K562 (cell line): ENCODE results near the gene PRKCB. TPM values are rescaled to one million over a fixed set of nuclear protein-coding genes. Genes with fewer than 3 reads are reported as not detected.

Experiments used
- ATAC-seq: fragments of 200-7000 bp; cut with Tn5 transposase; 3 replicates; pipeline ENCODE4 v1.9.1; 2020; ENCODE audit warnings: moderate library complexity
- BruUV-seq: library from RNA; stranded (reverse); fragments of 400-500 nt; replicated peaks from 2 replicates; lab custom pipeline; 2021; lab: Mats Ljungman, UMichigan
- CTCF ChIA-PET: fragments of 300-600 bp; formaldehyde crosslinking; extraction: SDS; loops from one replicate; lab custom pipeline; 2021; ENCODE audit warnings: low intra/inter-chr PET ratio; lab: Yijun Ruan, JAX
- POLR2A ChIA-PET: fragments of 300-600, 350-650 bp; sonication (Branson Sonifier 250); formaldehyde crosslinking; extraction: SDS; loops from one replicate; lab custom pipeline; 2021; ENCODE audit warnings: antibody characterized with exemption, inconsistent platforms; lab: Yijun Ruan, JAX
- DNase-seq, 4 experiments: peaks; one replicate each; pipeline versions ENCODE4 v3.0.0 to v3.0.0-alpha.2; 2011 to 2018; ENCODE audit warnings: low spot score in 3 of 4, mixed read lengths in 3 of 4; ENCODE audit errors: extremely low read depth in 1 of 4
- FAIRE-seq: peaks from 2 replicates; lab custom pipeline; 2011; peaks lifted over from hg19 to GRCh38; lab: Jason Lieb, UNC
- H2AFZ ChIP-seq: 2 replicates; pipeline ENCODE4 v1.6.0; 2011; ENCODE audit warnings: low read depth, low read length, control low read depth, inconsistent platforms
- H3K27ac ChIP-seq: fragments of 200-600 bp; 3 replicates; pipeline ENCODE4 v1.8.0; 2011; ENCODE audit warnings: low read depth, mild to moderate bottlenecking, control low read depth, inconsistent platforms, low read length, moderate library complexity, mixed read lengths; ENCODE audit errors: extremely low read depth
- H3K27me3 ChIP-seq, 2 experiments: fragments of 300-600 bp in 1 of 2; 2 replicates in 1 of 2; 3 replicates in 1 of 2; pipeline versions ENCODE4 v1.6.0 to v1.8.0; 2011; ENCODE audit warnings: inconsistent platforms in 2 of 2, low read length in 2 of 2, mild to moderate bottlenecking in 1 of 2, mixed read lengths in 1 of 2, moderate library complexity in 1 of 2; ENCODE audit not compliant: control insufficient read depth in 2 of 2, insufficient read depth in 2 of 2
- H3K36me3 ChIP-seq: fragments of 300-600 bp; 3 replicates; pipeline ENCODE4 v1.8.0; 2011; ENCODE audit warnings: mild to moderate bottlenecking, low read length, inconsistent platforms; ENCODE audit not compliant: control insufficient read depth, insufficient read depth
- H3K4me1 ChIP-seq, 2 experiments: fragments of 200-600 bp in 1 of 2; replicated peaks in 1 of 2; 2 replicates in 1 of 2; 3 replicates in 1 of 2; pipeline versions ENCODE4 v1.5.1 to v1.8.0; 2011; ENCODE audit warnings: inconsistent platforms in 2 of 2, low read length in 2 of 2, mild to moderate bottlenecking in 1 of 2, mixed read lengths in 1 of 2, moderate library complexity in 1 of 2; ENCODE audit not compliant: control insufficient read depth in 2 of 2, insufficient read depth in 2 of 2
- H3K4me2 ChIP-seq: 2 replicates; pipeline ENCODE4 v1.6.1; 2011; ENCODE audit warnings: low read length, control low read depth, inconsistent platforms, mixed read lengths; ENCODE audit not compliant: insufficient read depth
- H3K4me3 ChIP-seq: fragments of 200-600 bp; sonication (generic), shearing (Covaris generic); 2 replicates; pipeline ENCODE4 v1.5.1; 2016; ENCODE audit warnings: control low read depth, inconsistent platforms
- H3K79me2 ChIP-seq: fragments of 200-600 bp; 3 replicates; pipeline ENCODE4 v1.8.0; 2011; ENCODE audit warnings: low read length, inconsistent platforms; ENCODE audit not compliant: control insufficient read depth, insufficient read depth
- H3K9ac ChIP-seq, 2 experiments: 2 replicates each; pipeline versions ENCODE4 v1.6.0 to v1.6.1; 2011; ENCODE audit warnings: low read depth in 2 of 2, low read length in 2 of 2, control low read depth in 1 of 2, inconsistent platforms in 1 of 2, mild to moderate bottlenecking in 1 of 2, mixed read lengths in 1 of 2; ENCODE audit not compliant: insufficient read depth in 1 of 2
- H3K9me1 ChIP-seq: one replicate; pipeline ENCODE4 v1.6.0; 2011; ENCODE audit warnings: inconsistent platforms, mild to moderate bottlenecking, low read length, moderate library complexity; ENCODE audit not compliant: control insufficient read depth, insufficient read depth
- H3K9me3 ChIP-seq: replicated peaks from 2 replicates; pipeline ENCODE4 v1.5.1; 2011; ENCODE audit warnings: low read depth, low read length, inconsistent platforms; ENCODE audit not compliant: control insufficient read depth, insufficient read depth
- H4K20me1 ChIP-seq: replicated peaks from 2 replicates; pipeline ENCODE4 v1.6.1; 2011; ENCODE audit warnings: low read length, inconsistent platforms, mixed read lengths; ENCODE audit not compliant: control insufficient read depth, insufficient read depth
- BRD4 ChIP-seq: fragments of 200-600 bp; sonication (generic); IDR thresholded peaks from 2 replicates; pipeline ENCODE4 v1.6.1; 2017; ENCODE audit warnings: inconsistent platforms
- CGGBP1 ChIP-seq: fragments of 250-450 bp; sonication (Bioruptor Pico); IDR thresholded peaks from 2 replicates; pipeline ENCODE4 v1.9.0; 2021; ENCODE audit warnings: mild to moderate bottlenecking
- DEAF1 ChIP-seq: fragments of 450-650 bp; formaldehyde crosslinking; IDR thresholded peaks from 2 replicates; pipeline ENCODE4 v1.4.0; 2020; ENCODE audit warnings: mild to moderate bottlenecking, moderate library complexity
- HDAC8 ChIP-seq: fragments of 450-650 bp; IDR thresholded peaks from 2 replicates; pipeline ENCODE4 v1.6.1; 2016; ENCODE audit warnings: mild to moderate bottlenecking, missing genetic modification characterization, moderate library complexity, missing compliant biosample characterization
- HMGN3 ChIP-seq: IDR thresholded peaks from 2 replicates; pipeline ENCODE4 v1.6.1; 2011; ENCODE audit warnings: borderline replicate concordance, low read depth, mild to moderate bottlenecking, mixed read lengths, low read length; ENCODE audit not compliant: insufficient read length; ENCODE audit errors: extremely low read depth
- NELFE ChIP-seq: IDR thresholded peaks from 2 replicates; pipeline ENCODE4 v1.6.1; 2011; ENCODE audit warnings: mild to moderate bottlenecking; ENCODE audit not compliant: insufficient read depth, insufficient read length
- NR3C1 ChIP-seq: sonication (generic); formaldehyde crosslinking; IDR thresholded peaks from 2 replicates; pipeline ENCODE4 v1.8.1; 2022; ENCODE audit warnings: missing genetic modification reagents
- SIN3A ChIP-seq, 2 experiments: fragments of 150-350 bp in 1 of 2; IDR thresholded peaks; 2 replicates each; pipeline ENCODE4 v1.6.1; 2011 to 2016; ENCODE audit warnings: borderline replicate concordance in 2 of 2, low read depth in 2 of 2, low read length in 2 of 2, mild to moderate bottlenecking in 2 of 2, moderate library complexity in 2 of 2; ENCODE audit not compliant: control insufficient read depth in 1 of 2
- THRB ChIP-seq: fragments of 450-650 bp; formaldehyde crosslinking; conservative IDR thresholded peaks from 2 replicates; pipeline ENCODE4 v1.4.0; 2022; ENCODE audit warnings: mild to moderate bottlenecking, missing genetic modification characterization
- XRCC3 ChIP-seq: fragments of 450-650 bp; IDR thresholded peaks from 2 replicates; pipeline ENCODE4 v1.6.1; 2017; ENCODE audit warnings: mild to moderate bottlenecking, moderate library complexity
- ZBTB17 ChIP-seq: fragments of 450-650 bp; formaldehyde crosslinking; IDR thresholded peaks from 2 replicates; pipeline ENCODE4 v1.4.0; 2020; ENCODE audit warnings: mild to moderate bottlenecking
- ZSCAN29 ChIP-seq: fragments of 450-650 bp; IDR thresholded peaks from 2 replicates; pipeline ENCODE4 v1.6.1; 2017
- in situ Hi-C: fragments of 300-500 bp; cut with MboI; formaldehyde crosslinking; loops from 4 replicates; pipeline ENCODE4 v1.15.0; 2018; ENCODE audit warnings: inconsistent platforms, mixed read lengths
- intact Hi-C: fragments of 100-400 bp; cut with micrococcal nuclease; formaldehyde crosslinking; loops from 2 replicates; pipeline ENCODE4 v1.14.2; 2022
- polyA plus RNA-seq, 8 experiments: library from polyadenylated mRNA; depleted of rRNA in 4 of 8; stranded (reverse) in 5 of 8; unstranded in 3 of 8; fragments of >200 nt; fragmentation: Nextera tagmentation in 2 of 8; fragmentation: Illumina TruSeq in 1 of 8; extraction: Ambion mirVana in 2 of 8; extraction: Trizol in 1 of 8; gene quantifications; 2 replicates each; pipeline versions ENCODE4 v1.2.1 to v1.2.3, GENCODE V29; 2011 to 2014; ENCODE audit warnings: inconsistent platforms in 1 of 8, missing spikeins in 1 of 8
- total RNA-seq, 7 experiments: library from RNA; depleted of rRNA in 6 of 7; stranded (reverse); fragments of >200 nt in 6 of 7; fragmentation: Illumina TruSeq in 2 of 7; extraction: Trizol in 2 of 7; gene quantifications; 2 replicates each; pipeline versions ENCODE4 v1.2.1 to v1.2.3, GENCODE V29; 2011 to 2021; ENCODE audit warnings: low replicate concordance in 1 of 7

The PRKCB gene
- total and polyA plus RNA-seq, 9 of the 15 experiments (the other 6 are each of a cell fraction or from before 2014, with no cell fraction given), result 49.9 to 276 (median 148) TPM

GRCh38 chr16:23996258-23996955 lies 160.6 kb downstream of the PRKCB start (continued):
- no peak for TF ChIP-seq DEAF1 (CRISPR knock-in tag)
- TF ChIP-seq CGGBP1 (CRISPR knock-in tag), result no peak
- no peak for TF ChIP-seq NELFE
- TF ChIP-seq THRB (CRISPR knock-in tag), result no peak

- no peak overlapping the region for H3K4me3 ChIP-seq
- ATAC-seq, result no peak
- in situ Hi-C loops (no loop called here), intact Hi-C loops (no loop called here)
- H3K4me2 ChIP-seq, result no peak overlapping the region
- peaks cover 8 to 12% of the 10 kb centered on the region in 2 experiments; a peak in 3 of 5 replicates for H3K4me1 ChIP-seq
- peaks cover 54% of the 10 kb centered on the region for H3K79me2 ChIP-seq
- CTCF ChIA-PET, result no interaction called here
- no peaks in the 10 kb centered on the region for H3K9me3 ChIP-seq
- BruUV-seq, result no TSS peak
- H3K9me1 ChIP-seq, result peaks cover 6% of the 10 kb centered on the region
- no peak for DNase-seq
- H4K20me1 ChIP-seq, result no peaks in the 10 kb centered on the region; the same call in 1 of the 2 replicates
- no peak for FAIRE-seq
- H3K27me3 ChIP-seq, result no peaks in the 10 kb centered on the region
- TF ChIP-seq HMGN3 (no peak), ZBTB17 (CRISPR knock-in tag) (no peak), ZSCAN29 (no peak), BRD4 (no peak), XRCC3 (no peak), HDAC8 (tag) (no peak), NR3C1 (no peak), SIN3A (IDR thresholded peaks at IDR 0.05; ENCODE audit: borderline replicate concordance in 2 of 2, control insufficient read depth in 1 of 2, low read depth in 2 of 2, low read length in 2 of 2) (no peak)
- no peak overlapping the region for H2AFZ ChIP-seq
- POLR2A ChIA-PET, result interaction anchor here (0.9 to 1.6 kb wide), 2 partner anchors 10 to 16 kb away, joined by 3 to 4 read pairs; no protein-coding TSS in a partner anchor
- H3K9ac ChIP-seq, result no peak overlapping the region
- peaks cover 83% of the 10 kb centered on the region for H3K36me3 ChIP-seq
- no peak overlapping the region for H3K27ac ChIP-seq
These were observed 163.0 kb downstream of the PRKCB start for GRCh38 chr16:23998771-23999170.
